NB4 (cell line): ENCODE measurements around the gene C1orf122.
A peak's percentile ranks its signal among the peaks of the same experiment; 100 is the strongest.

Source experiments
- DNase-seq: peaks from one replicate; pipeline ENCODE4 v3.0.0; 2010; ENCODE audit warnings: low read depth
- H3K4me3 ChIP-seq: one replicate; pipeline ENCODE4 v1.5.1; 2011; ENCODE audit warnings: mild to moderate bottlenecking, low read depth, low read length, moderate library complexity
- CTCF ChIP-seq: IDR thresholded peaks from one replicate; pipeline ENCODE4 v1.5.1; 2012; ENCODE audit warnings: low read depth, low read length
- MAX ChIP-seq: IDR thresholded peaks from 2 replicates; pipeline ENCODE4 v1.6.1; 2011; ENCODE audit warnings: low read depth, low read length
- MYC ChIP-seq: IDR thresholded peaks from 2 replicates; pipeline ENCODE4 v1.6.1; 2011; ENCODE audit warnings: low read depth, low read length
- POLR2A ChIP-seq: IDR thresholded peaks from 2 replicates; pipeline ENCODE4 v1.6.1; 2011; ENCODE audit warnings: mild to moderate bottlenecking; ENCODE audit not compliant: insufficient read length; ENCODE audit errors: extremely low read depth

The C1orf122 gene

DNA sequence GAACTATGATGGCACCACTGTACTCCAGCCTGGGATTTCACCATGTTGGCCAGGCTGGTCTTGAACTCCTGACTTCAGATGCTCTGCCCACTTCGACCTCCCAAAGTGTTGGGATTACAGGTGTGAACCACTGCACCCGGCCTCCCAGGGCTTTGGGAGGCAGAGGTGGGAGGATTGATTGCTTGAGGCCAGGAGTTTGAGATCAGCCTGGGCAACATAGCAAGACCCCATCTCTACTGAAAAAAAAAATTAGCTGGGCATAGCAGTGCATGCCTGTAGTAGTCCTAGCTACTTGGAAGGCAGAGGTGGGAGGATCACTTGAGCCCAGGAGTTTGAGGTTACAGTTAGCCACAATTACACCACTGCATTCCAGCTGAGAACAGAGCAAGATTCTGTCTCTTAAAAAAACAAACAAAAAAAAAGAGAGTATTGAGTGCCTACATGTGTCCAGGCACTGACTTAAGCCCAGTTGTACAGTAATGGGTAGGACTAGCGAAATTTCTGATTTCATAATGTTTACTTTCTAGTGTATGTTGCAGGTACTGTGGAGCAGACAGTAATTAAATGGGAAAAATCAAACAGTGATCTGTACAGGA is 9.7 kb upstream of the C1orf122 start:
- no peak overlapping the region for H3K4me3 ChIP-seq
- TF ChIP-seq POLR2A (no peak), MYC (no peak), MAX (no peak), CTCF (no peak)
- peak; percentile 34 for DNase-seq

- no peak for DNase-seq
- no peak for TF ChIP-seq POLR2A
- no peak for TF ChIP-seq CTCF
- no peak for TF ChIP-seq MYC
- no peak for TF ChIP-seq MAX
- no peak overlapping the region for H3K4me3 ChIP-seq
Measured at GRCh38 chr1:37802439-37802838, 5.2 kb upstream of the C1orf122 start.

DNA sequence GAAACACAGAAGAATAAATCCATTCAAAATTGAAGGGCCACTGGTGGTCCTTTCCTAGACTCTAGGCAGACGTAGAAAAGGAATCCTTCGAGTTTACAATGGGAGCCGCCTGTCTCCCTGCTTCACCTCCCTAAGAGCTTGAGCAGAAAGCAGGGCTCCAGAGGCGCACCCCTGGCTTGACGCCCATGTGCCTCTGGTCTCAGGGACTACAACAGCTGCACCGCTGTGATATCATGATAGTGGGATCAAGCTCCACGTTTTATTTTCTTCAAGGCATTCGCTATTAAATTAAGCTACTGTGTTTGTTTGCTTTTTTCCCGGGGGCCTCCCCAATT is 403 bp upstream of the C1orf122 start:
- no peak for DNase-seq
- peak overlapping the region; percentile 97 for H3K4me3 ChIP-seq
- TF ChIP-seq CTCF = no peak
- TF ChIP-seq POLR2A = no peak
- no peak for TF ChIP-seq MAX
- TF ChIP-seq MYC = no peak

DNA sequence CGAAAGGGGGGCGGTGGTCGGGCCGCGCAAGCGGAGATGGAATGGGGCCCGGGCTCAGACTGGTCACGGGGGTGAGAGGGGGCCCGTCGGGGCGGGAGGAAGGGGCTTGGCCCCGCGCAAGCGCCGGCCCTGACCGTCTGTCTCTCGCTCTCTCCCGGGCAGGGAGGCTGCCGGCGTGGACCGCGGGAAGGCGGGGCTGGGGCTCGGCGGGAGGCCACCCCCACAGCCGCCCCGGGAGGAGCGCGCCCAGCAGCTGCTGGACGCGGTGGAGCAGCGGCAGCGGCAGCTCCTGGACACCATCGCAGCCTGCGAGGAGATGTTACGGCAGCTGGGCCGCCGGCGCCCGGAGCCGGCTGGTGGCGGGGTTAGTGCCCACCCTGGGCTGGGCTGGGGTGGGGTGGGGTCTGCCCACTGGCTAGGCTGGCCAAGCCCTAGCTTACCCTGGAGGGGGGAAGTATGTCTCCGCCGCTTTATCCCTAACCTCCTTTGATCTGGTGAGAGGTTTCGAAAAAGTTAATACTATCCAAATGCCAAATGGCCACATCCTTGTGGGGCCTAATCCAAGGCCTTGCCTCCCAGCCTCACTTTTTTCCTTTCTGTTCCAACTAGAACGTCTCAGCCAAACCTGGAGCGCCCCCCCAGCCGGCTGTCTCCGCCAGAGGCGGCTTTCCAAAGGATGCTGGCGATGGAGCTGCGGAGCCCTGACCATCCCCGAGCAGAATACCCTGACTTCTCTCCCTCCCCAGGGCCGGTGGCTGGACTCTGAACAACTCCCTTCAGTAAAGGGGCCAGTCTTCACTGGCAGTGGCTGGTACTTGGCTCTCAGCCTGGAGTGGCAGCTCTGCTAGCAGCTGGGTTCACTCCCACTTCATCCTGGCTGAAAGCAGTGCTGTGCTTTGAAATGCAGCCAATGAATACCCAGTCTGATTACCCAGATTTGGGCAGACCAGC is 1.1 kb downstream of the C1orf122 start:
- peak overlapping the region; percentile 66 for H3K4me3 ChIP-seq
- DNase-seq = peak; percentile 80
- TF ChIP-seq MAX (no peak), POLR2A (no peak), MYC (no peak), CTCF (no peak)

DNA sequence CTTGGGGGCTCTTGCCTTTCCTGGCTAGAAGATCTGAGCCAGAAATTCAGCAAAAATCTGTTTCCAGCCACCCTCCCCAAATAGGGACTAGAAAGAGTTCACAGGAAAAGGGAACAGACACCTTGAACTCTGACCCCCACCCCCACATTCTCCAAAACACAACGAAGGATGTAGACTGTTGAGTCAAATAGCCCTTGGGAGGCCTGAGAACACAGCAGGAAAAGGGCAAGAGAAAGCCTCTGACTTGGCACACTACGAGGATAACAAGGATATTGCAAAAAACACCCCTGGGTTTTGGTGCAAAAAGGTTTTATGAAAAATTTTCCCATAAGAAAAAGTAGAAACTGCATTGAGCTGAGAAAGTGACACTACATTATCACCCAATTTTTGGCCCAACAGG is 2.4 kb downstream of the C1orf122 start:
- DNase-seq = peak; percentile 15
- no peak overlapping the region for H3K4me3 ChIP-seq
- TF ChIP-seq MYC (no peak), POLR2A (no peak)

DNA sequence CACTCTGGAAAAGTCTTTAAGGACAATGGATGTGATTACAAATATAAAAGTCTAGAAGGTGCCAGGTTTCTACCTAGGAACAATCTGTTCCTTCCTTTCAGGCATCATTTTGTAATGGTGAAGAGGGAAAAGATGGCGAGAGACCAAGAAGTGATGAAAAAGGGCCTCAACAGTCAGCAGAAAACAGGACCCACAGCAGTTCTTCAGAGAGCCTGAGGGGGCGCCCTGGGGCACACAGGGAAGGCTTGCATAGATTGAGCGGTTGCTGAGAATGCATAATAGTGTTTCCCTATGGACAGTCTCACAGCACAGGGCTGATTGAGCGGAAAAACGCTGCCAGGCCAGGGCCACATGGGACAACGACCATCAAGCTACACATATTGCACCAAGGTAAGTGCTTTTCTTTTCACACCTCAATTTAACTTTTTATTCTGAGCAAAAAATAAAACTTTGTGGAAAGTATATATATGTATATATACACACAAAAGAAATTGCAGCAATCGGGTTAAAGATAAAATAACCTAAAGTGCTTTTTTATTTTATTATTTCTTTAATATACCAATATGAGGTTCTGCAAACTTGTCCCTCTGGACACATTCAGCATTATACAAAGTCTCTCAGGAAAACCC is 3.6 kb downstream of the C1orf122 start:
- no peak overlapping the region for H3K4me3 ChIP-seq
- peak; percentile 87 for TF ChIP-seq CTCF
- no peak for TF ChIP-seq POLR2A
- DNase-seq = peak; percentile 75
